GM18498 (cell line): Measurements from ENCODE around the gene GIPC1.
A peak's percentile ranks its signal among the peaks of the same experiment; 100 is the strongest.

Source experiments
- ATAC-seq: cut with Tn5 transposase; IDR thresholded peaks from one replicate; pipeline ENCODE4 v1.9.1; 2021; ENCODE audit warnings: mild to moderate bottlenecking, moderate library complexity; ENCODE audit not compliant: unreplicated experiment

The GIPC1 gene

GRCh38 chr19:14441041-14441938 lies 54.6 kb downstream of the GIPC1 start:
- ATAC-seq: no peak

- ATAC-seq: peak; percentile 85
These were observed 55.9 kb downstream of the GIPC1 start for GRCh38 chr19:14440049-14440448.

GRCh38 chr19:14439014-14439413 lies 56.9 kb downstream of the GIPC1 start:
- ATAC-seq: no peak

GRCh38 chr19:14437578-14438140 lies 58.3 kb downstream of the GIPC1 start:
- ATAC-seq: no peak

GRCh38 chr19:14435320-14436050 lies 60.4 kb downstream of the GIPC1 start:
- no peak for ATAC-seq

- no peak for ATAC-seq
These were observed 61.2 kb downstream of the GIPC1 start for GRCh38 chr19:14434543-14435319.

GRCh38 chr19:14433554-14434501 lies 62.1 kb downstream of the GIPC1 start:
- peak; percentile 17 for ATAC-seq

GRCh38 chr19:14432791-14433553 lies 63.0 kb downstream of the GIPC1 start, which contains the start of gene PKN1:
Gene PKN1 (plus strand): TSS chr19:14433306. CDS start chr19:14433522, 216 bp downstream.
- ATAC-seq: peak; percentile 67

- no peak for ATAC-seq
These were observed 65.2 kb downstream of the GIPC1 start for GRCh38 chr19:14430712-14431111.

- ATAC-seq: no peak
These were observed 67.0 kb downstream of the GIPC1 start for GRCh38 chr19:14428882-14429416.
